ENCODE results near the gene UBASH3A. TPM values are rescaled to one million over a fixed set of nuclear protein-coding genes. Genes with fewer than 3 reads are reported as not detected.

Gene UBASH3A
- total and polyA plus RNA-seq, 2 donors (not counting 1 experiment from before 2014, with no cell fraction given): not detected

- Histone ChIP-seq H3K79me2 (ENCODE audit: control insufficient read depth, insufficient read depth, low read length) (no peaks in the 10 kb centered on the region), H3K4me1 (ENCODE audit: control insufficient read depth, extremely low read depth, insufficient read depth, low read length) (no peaks in the 10 kb centered on the region), H3K36me3 (ENCODE audit: control insufficient read depth, insufficient read depth, low read length) (no peaks in the 10 kb centered on the region), H2AFZ (ENCODE audit: low read length) (no peak overlapping the region), H3K4me3 (replicated peaks in 1 of 4; ENCODE audit: control extremely low read depth in 1 of 4, insufficient read depth in 1 of 4, low read depth in 3 of 4, low read length in 4 of 4) (no peak overlapping the region), H3K27me3 (ENCODE audit: control insufficient read depth, insufficient read depth, low read length) (no peaks in the 10 kb centered on the region), H3K9me3 (ENCODE audit: control insufficient read depth, insufficient read depth, low read depth, low read length) (no peaks in the 10 kb centered on the region), H3K4me2 (ENCODE audit: extremely low read depth, insufficient read depth, low read length) (no peak overlapping the region), H3K27ac (ENCODE audit: insufficient read depth, low read length) (no peak overlapping the region), H4K20me1 (ENCODE audit: control insufficient read depth, extremely low read depth, insufficient read depth, low read length) (no peaks in the 10 kb centered on the region), H3K9ac (ENCODE audit: insufficient read depth, low read length) (no peak overlapping the region)
- no peak for DNase-seq (ENCODE audit: low read depth in 2 of 2)
- TF ChIP-seq, protein P1, sequence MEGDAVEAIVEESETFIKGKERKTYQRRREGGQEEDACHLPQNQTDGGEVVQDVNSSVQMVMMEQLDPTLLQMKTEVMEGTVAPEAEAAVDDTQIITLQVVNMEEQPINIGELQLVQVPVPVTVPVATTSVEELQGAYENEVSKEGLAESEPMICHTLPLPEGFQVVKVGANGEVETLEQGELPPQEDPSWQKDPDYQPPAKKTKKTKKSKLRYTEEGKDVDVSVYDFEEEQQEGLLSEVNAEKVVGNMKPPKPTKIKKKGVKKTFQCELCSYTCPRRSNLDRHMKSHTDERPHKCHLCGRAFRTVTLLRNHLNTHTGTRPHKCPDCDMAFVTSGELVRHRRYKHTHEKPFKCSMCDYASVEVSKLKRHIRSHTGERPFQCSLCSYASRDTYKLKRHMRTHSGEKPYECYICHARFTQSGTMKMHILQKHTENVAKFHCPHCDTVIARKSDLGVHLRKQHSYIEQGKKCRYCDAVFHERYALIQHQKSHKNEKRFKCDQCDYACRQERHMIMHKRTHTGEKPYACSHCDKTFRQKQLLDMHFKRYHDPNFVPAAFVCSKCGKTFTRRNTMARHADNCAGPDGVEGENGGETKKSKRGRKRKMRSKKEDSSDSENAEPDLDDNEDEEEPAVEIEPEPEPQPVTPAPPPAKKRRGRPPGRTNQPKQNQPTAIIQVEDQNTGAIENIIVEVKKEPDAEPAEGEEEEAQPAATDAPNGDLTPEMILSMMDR (conservative IDR thresholded peaks at IDR 0.05 in 1 of 2, IDR thresholded peaks at IDR 0.05 in 1 of 2; ENCODE audit: low read depth in 1 of 2, low read length in 2 of 2): no peak
- TF ChIP-seq EZH2 (IDR thresholded peaks at IDR 0.05; ENCODE audit: low read length, missing control alignments): no peak
These were observed 48.9 kb downstream of the UBASH3A start for GRCh38 chr21:42452401-42453223.

- DNase-seq (ENCODE audit: low read depth in 2 of 2): no peak
- H3K27me3 ChIP-seq (ENCODE audit: control insufficient read depth, insufficient read depth, low read length): no peaks in the 10 kb centered on the region
- H2AFZ ChIP-seq (ENCODE audit: low read length): no peak overlapping the region
- TF ChIP-seq, protein P1 (conservative IDR thresholded peaks at IDR 0.05 in 1 of 2, IDR thresholded peaks at IDR 0.05 in 1 of 2; ENCODE audit: low read depth in 1 of 2, low read length in 2 of 2): no peak
- TF ChIP-seq EZH2 (IDR thresholded peaks at IDR 0.05; ENCODE audit: low read length, missing control alignments): no peak
- H3K4me1 ChIP-seq (ENCODE audit: control insufficient read depth, extremely low read depth, insufficient read depth, low read length): no peaks in the 10 kb centered on the region
- H4K20me1 ChIP-seq (ENCODE audit: control insufficient read depth, extremely low read depth, insufficient read depth, low read length): no peaks in the 10 kb centered on the region
- H3K9me3 ChIP-seq (ENCODE audit: control insufficient read depth, insufficient read depth, low read depth, low read length): no peaks in the 10 kb centered on the region
- no peaks in the 10 kb centered on the region for H3K36me3 ChIP-seq (ENCODE audit: control insufficient read depth, insufficient read depth, low read length)
- H3K4me3 ChIP-seq (replicated peaks in 1 of 4; ENCODE audit: control extremely low read depth in 1 of 4, insufficient read depth in 1 of 4, low read depth in 3 of 4, low read length in 4 of 4): no peak overlapping the region
- no peaks in the 10 kb centered on the region for H3K79me2 ChIP-seq (ENCODE audit: control insufficient read depth, insufficient read depth, low read length)
- H3K9ac ChIP-seq (ENCODE audit: insufficient read depth, low read length): no peak overlapping the region
- H3K4me2 ChIP-seq (ENCODE audit: extremely low read depth, insufficient read depth, low read length): no peak overlapping the region
- no peak overlapping the region for H3K27ac ChIP-seq (ENCODE audit: insufficient read depth, low read length)
These were observed 49.7 kb downstream of the UBASH3A start for GRCh38 chr21:42453224-42453985.

GRCh38 chr21:42453986-42454570 is 50.4 kb downstream of the UBASH3A start:
- H3K79me2 ChIP-seq (ENCODE audit: control insufficient read depth, insufficient read depth, low read length): no peaks in the 10 kb centered on the region
- H4K20me1 ChIP-seq (ENCODE audit: control insufficient read depth, extremely low read depth, insufficient read depth, low read length): no peaks in the 10 kb centered on the region
- no peak overlapping the region for H3K4me3 ChIP-seq (replicated peaks in 1 of 4; ENCODE audit: control extremely low read depth in 1 of 4, insufficient read depth in 1 of 4, low read depth in 3 of 4, low read length in 4 of 4)
- no peak for DNase-seq (ENCODE audit: low read depth in 2 of 2)
- H3K9me3 ChIP-seq (ENCODE audit: control insufficient read depth, insufficient read depth, low read depth, low read length): no peaks in the 10 kb centered on the region
- TF ChIP-seq EZH2 (IDR thresholded peaks at IDR 0.05; ENCODE audit: low read length, missing control alignments): no peak
- TF ChIP-seq, protein P1 (conservative IDR thresholded peaks at IDR 0.05 in 1 of 2, IDR thresholded peaks at IDR 0.05 in 1 of 2; ENCODE audit: low read depth in 1 of 2, low read length in 2 of 2): no peak
- H3K4me1 ChIP-seq (ENCODE audit: control insufficient read depth, extremely low read depth, insufficient read depth, low read length): no peaks in the 10 kb centered on the region
- no peak overlapping the region for H3K9ac ChIP-seq (ENCODE audit: insufficient read depth, low read length)
- no peak overlapping the region for H2AFZ ChIP-seq (ENCODE audit: low read length)
- H3K27me3 ChIP-seq (ENCODE audit: control insufficient read depth, insufficient read depth, low read length): no peaks in the 10 kb centered on the region
- no peak overlapping the region for H3K4me2 ChIP-seq (ENCODE audit: extremely low read depth, insufficient read depth, low read length)
- no peaks in the 10 kb centered on the region for H3K36me3 ChIP-seq (ENCODE audit: control insufficient read depth, insufficient read depth, low read length)
- no peak overlapping the region for H3K27ac ChIP-seq (ENCODE audit: insufficient read depth, low read length)
